Right atrium auricular region (tissue), 2 donors: ENCODE measurements around the gene DYNC1H1. TPM values are rescaled to one million over a fixed set of nuclear protein-coding genes. Genes with fewer than 3 reads are reported as not detected.
"Not testable (repeated sequence)": the region's sequence is repeated elsewhere in the genome, so short reads cannot be mapped to it uniquely, and the experiment has no call there.

Experiments
- DNase-seq: peaks from one replicate; pipeline ENCODE4 v3.0.0-alpha.2; 2019; ENCODE audit warnings: low spot score
- H3K27ac ChIP-seq, 2 donors: fragments of 200-600 bp; sonication (generic); 1 replicate in 1 of 2; 2 replicates in 1 of 2; pipeline ENCODE4 v1.5.1; 2016 to 2019
- H3K27me3 ChIP-seq, 2 donors: fragments of 200-600 bp; sonication (generic); one replicate each; pipeline versions ENCODE4 v1.5.1 to v1.6.0; 2017 to 2019
- H3K36me3 ChIP-seq: fragments of 200-600 bp; sonication (generic); one replicate; pipeline ENCODE4 v1.5.1; 2016
- H3K4me1 ChIP-seq, 2 donors: fragments of 200-600 bp; sonication (generic); one replicate each; pipeline versions ENCODE4 v1.5.1 to v1.6.0; 2017 to 2019
- H3K4me3 ChIP-seq, 2 donors: fragments of 200-600 bp; sonication (generic); 1 replicate in 1 of 2; 2 replicates in 1 of 2; pipeline ENCODE4 v1.5.1; 2017 to 2019; ENCODE audit warnings: mild to moderate bottlenecking in 1 of 2, moderate library complexity in 1 of 2
- H3K9me3 ChIP-seq, 2 donors: fragments of 200-600 bp; sonication (generic); one replicate each; pipeline ENCODE4 v1.5.1; 2019
- total RNA-seq, 2 donors: library from RNA; depleted of rRNA; stranded (reverse); fragments of >200 nt; gene quantifications; one replicate each; pipeline ENCODE4 v1.1.0, GENCODE V29; 2016
- TF ChIP-seq, protein P1 (sequence below), 2 donors: fragments of 200-600 bp; sonication (generic); IDR thresholded peaks; one replicate each; pipeline ENCODE4 v1.5.1; 2019; ENCODE audit warnings: antibody characterized with exemption in 2 of 2

The DYNC1H1 gene
- total RNA-seq, 2 donors from 2014 or later = 388 to 445 TPM

DNA sequence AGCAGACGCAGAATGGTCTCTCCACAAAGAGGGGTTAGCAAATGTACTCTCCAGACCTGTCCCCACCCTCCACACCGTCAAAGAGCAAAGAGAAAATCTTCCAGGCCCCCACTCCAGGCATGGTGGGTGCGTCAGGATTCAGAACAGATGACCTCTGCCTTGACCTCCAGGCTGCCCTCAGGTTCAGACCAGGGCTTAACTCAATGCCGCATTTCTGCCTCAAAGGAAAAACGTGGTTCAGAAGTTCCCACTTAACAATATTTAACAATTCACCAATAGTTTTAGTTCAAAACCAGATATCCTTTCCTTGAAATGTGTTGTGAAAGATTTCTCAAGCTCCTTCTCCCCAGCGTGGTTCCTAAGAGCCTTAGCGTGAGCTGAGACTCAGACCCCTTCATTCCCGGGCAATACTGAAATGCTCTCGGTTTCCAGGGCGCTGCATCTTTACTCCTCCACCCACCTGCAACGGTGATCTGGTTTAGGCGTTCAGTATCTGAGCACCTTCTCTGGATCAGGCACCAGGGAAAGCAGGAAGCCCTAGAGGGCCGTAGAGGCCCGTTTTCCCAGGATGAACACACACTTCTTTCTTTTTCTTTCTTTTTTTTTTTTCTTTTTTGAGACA lies 99.5 kb downstream of the DYNC1H1 start:
- TF ChIP-seq, protein P1, sequence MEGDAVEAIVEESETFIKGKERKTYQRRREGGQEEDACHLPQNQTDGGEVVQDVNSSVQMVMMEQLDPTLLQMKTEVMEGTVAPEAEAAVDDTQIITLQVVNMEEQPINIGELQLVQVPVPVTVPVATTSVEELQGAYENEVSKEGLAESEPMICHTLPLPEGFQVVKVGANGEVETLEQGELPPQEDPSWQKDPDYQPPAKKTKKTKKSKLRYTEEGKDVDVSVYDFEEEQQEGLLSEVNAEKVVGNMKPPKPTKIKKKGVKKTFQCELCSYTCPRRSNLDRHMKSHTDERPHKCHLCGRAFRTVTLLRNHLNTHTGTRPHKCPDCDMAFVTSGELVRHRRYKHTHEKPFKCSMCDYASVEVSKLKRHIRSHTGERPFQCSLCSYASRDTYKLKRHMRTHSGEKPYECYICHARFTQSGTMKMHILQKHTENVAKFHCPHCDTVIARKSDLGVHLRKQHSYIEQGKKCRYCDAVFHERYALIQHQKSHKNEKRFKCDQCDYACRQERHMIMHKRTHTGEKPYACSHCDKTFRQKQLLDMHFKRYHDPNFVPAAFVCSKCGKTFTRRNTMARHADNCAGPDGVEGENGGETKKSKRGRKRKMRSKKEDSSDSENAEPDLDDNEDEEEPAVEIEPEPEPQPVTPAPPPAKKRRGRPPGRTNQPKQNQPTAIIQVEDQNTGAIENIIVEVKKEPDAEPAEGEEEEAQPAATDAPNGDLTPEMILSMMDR (IDR thresholded peaks at IDR 0.05) = no peak
- H3K9me3 ChIP-seq = no peaks in the 10 kb centered on the region
- DNase-seq = no peak
- no peak overlapping the region for H3K27ac ChIP-seq
- H3K4me3 ChIP-seq = no peak overlapping the region
- no peaks in the 10 kb centered on the region for H3K27me3 ChIP-seq
- H3K36me3 ChIP-seq = no peaks in the 10 kb centered on the region
- H3K4me1 ChIP-seq = peaks cover 0 to 10% of the 10 kb centered on the region in 2 donors

DNA sequence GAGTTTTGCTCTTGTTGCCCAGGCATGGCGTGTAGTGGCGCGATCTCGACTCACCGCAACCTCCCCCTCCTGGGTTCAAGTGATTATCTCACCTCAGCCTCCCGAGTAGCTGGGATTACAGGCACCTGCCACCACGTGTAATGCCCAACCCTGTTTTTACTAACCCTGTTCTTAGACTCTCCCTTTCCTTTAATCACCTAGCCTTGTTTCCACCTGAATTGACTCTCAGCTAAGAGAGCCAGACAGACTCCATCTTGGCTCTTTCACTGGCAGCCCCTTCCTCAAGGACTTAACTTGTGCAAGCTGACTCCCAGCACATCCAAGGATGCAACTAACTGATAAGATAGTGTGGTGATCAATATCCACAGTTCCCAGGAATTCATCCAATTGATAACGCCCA lies 100.2 kb downstream of the DYNC1H1 start:
- H3K9me3 ChIP-seq, H3K27me3 ChIP-seq, H3K27ac ChIP-seq, H3K4me1 ChIP-seq, DNase-seq, H3K36me3 ChIP-seq, H3K4me3 ChIP-seq: not testable (repeated sequence)

DNA sequence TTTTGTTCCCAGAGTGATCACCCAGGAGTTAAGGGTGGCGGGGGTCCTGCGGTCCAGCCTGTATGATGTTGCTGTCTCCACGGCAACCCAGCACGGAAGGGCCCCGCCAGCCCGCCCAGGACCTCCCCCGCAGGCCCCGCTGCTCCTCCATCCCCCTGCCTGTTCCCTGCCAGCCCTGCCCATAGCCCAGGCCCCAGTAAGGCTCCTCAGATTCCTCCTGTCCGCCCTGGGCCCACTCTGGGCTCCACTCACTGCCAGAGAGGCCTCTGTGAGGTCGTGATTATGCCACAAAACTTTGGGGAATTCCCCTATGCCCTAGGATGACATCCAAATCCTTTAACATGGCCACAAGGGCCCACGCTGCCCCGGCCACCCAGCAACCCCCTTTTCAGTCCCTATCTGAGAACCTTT lies 101.7 kb downstream of the DYNC1H1 start:
- TF ChIP-seq, protein P1 (IDR thresholded peaks at IDR 0.05) = no peak
- no peak overlapping the region for H3K27ac ChIP-seq
- no peaks in the 10 kb centered on the region for H3K27me3 ChIP-seq
- no peak for DNase-seq
- no peaks in the 10 kb centered on the region for H3K9me3 ChIP-seq
- H3K4me1 ChIP-seq = peaks cover 0 to 10% of the 10 kb centered on the region in 2 donors
- H3K36me3 ChIP-seq = no peaks in the 10 kb centered on the region
- H3K4me3 ChIP-seq = no peak overlapping the region

DNA sequence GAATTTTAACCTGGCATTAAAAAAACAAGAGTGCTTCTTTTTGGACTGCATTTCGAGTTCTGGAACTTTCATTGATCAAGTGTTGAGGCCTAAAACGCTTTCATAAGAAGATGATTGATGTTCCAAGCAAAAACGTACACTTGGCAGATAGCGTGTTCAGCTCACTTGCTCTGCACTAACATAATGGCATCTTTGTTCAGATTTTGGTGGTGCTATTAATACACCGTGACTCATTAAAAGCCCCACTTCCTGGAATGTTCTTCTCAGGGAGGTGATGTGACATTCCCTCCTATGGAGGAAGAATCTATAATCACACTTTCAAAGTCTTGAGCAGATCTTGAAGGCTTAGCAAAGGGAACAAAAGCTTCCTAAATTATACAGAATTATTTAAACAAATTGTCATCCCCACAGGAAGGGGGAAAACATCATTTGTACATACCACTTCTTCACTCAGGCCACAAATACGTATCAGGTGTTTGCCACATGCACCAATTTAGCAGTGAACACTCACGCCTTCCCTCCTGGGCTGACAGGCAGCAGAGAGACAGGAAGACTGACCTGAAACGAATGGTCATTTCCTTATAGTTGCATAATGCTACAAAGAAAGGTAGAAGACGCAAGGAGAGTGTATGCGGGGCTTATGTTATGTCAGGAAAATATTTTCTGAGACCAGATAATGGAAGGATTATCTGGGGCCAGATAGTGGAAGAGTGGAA lies 107.1 kb downstream of the DYNC1H1 start:
- Histone ChIP-seq H3K4me1 (no peaks in the 10 kb centered on the region), H3K27me3 (no peaks in the 10 kb centered on the region), H3K36me3 (no peaks in the 10 kb centered on the region), H3K9me3 (no peaks in the 10 kb centered on the region), H3K27ac (no peak overlapping the region), H3K4me3 (no peak overlapping the region)
- no peak for DNase-seq
- TF ChIP-seq, protein P1 (IDR thresholded peaks at IDR 0.05) = no peak

DNA sequence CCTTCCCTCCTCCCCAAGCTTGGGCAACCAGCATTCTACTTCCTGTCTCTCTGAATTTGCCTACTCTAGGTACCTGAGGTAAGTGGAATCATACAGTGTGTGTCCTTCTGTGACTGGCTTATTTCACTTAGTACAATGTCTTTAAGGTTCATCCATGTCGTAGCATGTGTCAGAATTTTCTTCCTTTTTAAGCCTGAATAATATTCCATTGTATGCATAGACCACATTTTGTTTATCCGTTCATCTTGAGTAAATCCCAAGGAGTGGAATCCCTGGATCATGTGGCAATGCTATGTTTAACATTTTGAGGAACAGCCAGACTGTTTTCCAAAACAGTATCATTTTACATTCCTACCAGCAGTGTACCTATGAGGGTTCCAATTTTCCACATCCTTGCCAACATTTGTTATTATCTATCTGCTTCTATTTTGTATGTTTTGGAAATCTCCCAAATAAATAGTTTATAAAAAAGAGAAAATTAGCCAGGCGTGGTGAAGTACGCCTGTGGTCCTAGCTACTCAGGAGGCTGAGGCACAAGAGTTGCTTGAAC lies 110.1 kb downstream of the DYNC1H1 start:
- peaks cover 17% of the 10 kb centered on the region for H3K36me3 ChIP-seq
- H3K9me3 ChIP-seq = no peaks in the 10 kb centered on the region
- H3K27me3 ChIP-seq = no peaks in the 10 kb centered on the region
- H3K4me1 ChIP-seq = no peaks in the 10 kb centered on the region
- no peak overlapping the region for H3K4me3 ChIP-seq
- TF ChIP-seq, protein P1 (IDR thresholded peaks at IDR 0.05) = no peak
- H3K27ac ChIP-seq = no peak overlapping the region
- DNase-seq = no peak

DNA sequence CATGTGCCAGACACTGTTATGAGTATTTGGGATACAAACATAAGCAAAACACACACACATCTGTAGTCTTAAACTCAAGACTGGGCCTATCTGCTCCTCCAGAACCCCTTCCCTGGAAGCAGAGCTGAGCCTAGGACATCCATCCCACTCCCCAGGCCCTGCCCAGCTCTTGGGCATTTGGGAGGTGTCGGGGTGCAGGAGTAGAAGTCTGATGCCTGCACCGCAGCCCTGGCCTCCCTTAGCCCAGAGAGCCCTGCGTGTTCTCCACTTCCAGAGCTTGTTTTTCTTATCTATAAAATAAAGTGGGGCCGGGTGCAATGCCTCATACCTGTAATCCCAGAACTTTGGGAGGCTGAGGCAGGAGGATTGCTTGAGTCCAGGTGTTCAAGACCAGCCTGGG lies 110.8 kb downstream of the DYNC1H1 start:
- TF ChIP-seq, protein P1 (IDR thresholded peaks at IDR 0.05) = no peak
- no peak for DNase-seq

More for the DNA sequence above, 110.8 kb downstream of the DYNC1H1 start:
- H3K27me3 ChIP-seq = no peaks in the 10 kb centered on the region
- no peak overlapping the region for H3K27ac ChIP-seq
- no peaks in the 10 kb centered on the region for H3K9me3 ChIP-seq
- no peak overlapping the region for H3K4me3 ChIP-seq
- peaks cover 24% of the 10 kb centered on the region for H3K36me3 ChIP-seq
- no peaks in the 10 kb centered on the region for H3K4me1 ChIP-seq
